Gastrocnemius medialis (tissue), 4 donors: Measurements from ENCODE around the gene BEND7. TPM values are rescaled to one million over a fixed set of nuclear protein-coding genes. Genes with fewer than 3 reads are reported as not detected.

Experiments
- ATAC-seq, 2 donors: fragments of 150-250 bp; one replicate each; pipeline ENCODE4 v1.9.1; 2016
- DNase-seq, 2 donors: peaks; one replicate each; pipeline ENCODE4 v3.0.0-alpha.2; 2019
- H3K27ac ChIP-seq, 4 donors: fragments of 200-600 bp; sonication (generic); 1 replicate in 1 of 4; 2 replicates in 3 of 4; pipeline ENCODE4 v1.5.1; 2016 to 2018; ENCODE audit warnings: mild to moderate bottlenecking in 2 of 4, moderate library complexity in 1 of 4
- H3K27me3 ChIP-seq, 3 donors: fragments of 200-600 bp; sonication (generic) in 2 of 3; 1 replicate in 1 of 3; 2 replicates in 2 of 3; pipeline versions ENCODE4 v1.5.1 to v1.6.0; 2016 to 2019; ENCODE audit warnings: mild to moderate bottlenecking in 1 of 3, moderate library complexity in 1 of 3
- H3K36me3 ChIP-seq, 2 donors: fragments of 200-600 bp; sonication (generic) in 1 of 2; one replicate each; pipeline ENCODE4 v1.5.1; 2017 to 2018
- H3K4me1 ChIP-seq, 2 donors: fragments of 200-600 bp; sonication (generic) in 1 of 2; one replicate each; pipeline ENCODE4 v1.5.1; 2016 to 2017; ENCODE audit warnings: mild to moderate bottlenecking in 2 of 2
- H3K4me3 ChIP-seq, 4 donors: fragments of 200-600 bp; sonication (generic) in 3 of 4; 1 replicate in 1 of 4; 2 replicates in 3 of 4; pipeline ENCODE4 v1.5.1; 2016 to 2019; ENCODE audit warnings: mild to moderate bottlenecking in 2 of 4
- H3K9me3 ChIP-seq, 3 donors: fragments of 200-600 bp; sonication (generic) in 2 of 3; 1 replicate in 1 of 3; 2 replicates in 2 of 3; pipeline ENCODE4 v1.5.1; 2016 to 2019
- CTCF ChIP-seq, 5 experiments: fragments of 450-650 bp in 3 of 5; fragments of 200-600 bp in 2 of 5; sonication (generic) in 2 of 5; IDR thresholded peaks in 4 of 5; conservative IDR thresholded peaks in 1 of 5; 1 replicate in 4 of 5; 2 replicates in 1 of 5; pipeline ENCODE4 v1.5.1; 2016 to 2019; ENCODE audit warnings: antibody characterized with exemption in 5 of 5, mild to moderate bottlenecking in 3 of 5, moderate library complexity in 3 of 5
- POLR2A ChIP-seq, 2 donors: fragments of 450-650 bp; IDR thresholded peaks; one replicate each; pipeline ENCODE4 v1.6.1; 2017; ENCODE audit warnings: antibody characterized with exemption in 2 of 2, mild to moderate bottlenecking in 2 of 2, moderate library complexity in 2 of 2
- in situ Hi-C, 4 donors: fragments of 200-750 bp; cut with MboI; loops; one replicate each; pipeline versions ENCODE4 v1.15.0 to v1.8.0; 2017; ENCODE audit warnings: low sequenced_read_pairs in 4 of 4
- intact Hi-C: fragments of 100-400 bp; cut with DNase I; formaldehyde crosslinking; loops from one replicate; pipeline ENCODE4 v1.15.1; 2023; ENCODE audit warnings: low total_unique reads
- total RNA-seq, 4 donors: library from RNA; depleted of rRNA; stranded (reverse); fragments of >200 nt; gene quantifications; one replicate each; pipeline versions ENCODE4 v1.1.0 to v1.2.3, GENCODE V29; 2016

BEND7 gene
- total RNA-seq, 4 donors from 2014 or later = 23.6 to 35.5 (median 26.1) TPM

- Histone ChIP-seq H3K4me3 (no peak overlapping the region), H3K36me3 (no peaks in the 10 kb centered on the region), H3K9me3 (no peaks in the 10 kb centered on the region), H3K27ac (no peak overlapping the region), H3K4me1 (peaks cover 0 to 3% of the 10 kb centered on the region in 2 donors), H3K27me3 (no peaks in the 10 kb centered on the region)
- ATAC-seq = no peak
- intact Hi-C loops (no loop called here), in situ Hi-C loops (no loop called here)
- DNase-seq = no peak
- no peak for TF ChIP-seq POLR2A (IDR thresholded peaks at IDR 0.05)
- no peak for TF ChIP-seq CTCF (IDR thresholded peaks at IDR 0.05 in 4 of 5, conservative IDR thresholded peaks at IDR 0.05 in 1 of 5)
Measured at GRCh38 chr10:13392701-13393100, 136.1 kb downstream of the BEND7 start.

Other genes with a start within 250 kb of the BEND7 start
- 100 to 1,000 TPM; 107 to 147 (median 143) TPM for gene PHYH, start 228.9 kb downstream of the BEND7 start, total RNA-seq
- 10 to 100 TPM; 22.4 to 29.7 (median 27.9) TPM for gene SEPHS1, start 180.7 kb downstream of the BEND7 start, total RNA-seq
- 10 to 100 TPM; 21.3 to 35.4 (median 28.1) TPM for gene PRPF18, start 58.0 kb upstream of the BEND7 start, total RNA-seq